ENCODE data around the gene WDR90. TPM values are rescaled to one million over a fixed set of nuclear protein-coding genes. Genes with fewer than 3 reads are reported as not detected.

Gene WDR90
- total and polyA plus RNA-seq, 2 of the 13 experiments (the other 11 are each of a cell fraction or from before 2014, with no cell fraction given): 14.9 to 28.9 TPM

DNA sequence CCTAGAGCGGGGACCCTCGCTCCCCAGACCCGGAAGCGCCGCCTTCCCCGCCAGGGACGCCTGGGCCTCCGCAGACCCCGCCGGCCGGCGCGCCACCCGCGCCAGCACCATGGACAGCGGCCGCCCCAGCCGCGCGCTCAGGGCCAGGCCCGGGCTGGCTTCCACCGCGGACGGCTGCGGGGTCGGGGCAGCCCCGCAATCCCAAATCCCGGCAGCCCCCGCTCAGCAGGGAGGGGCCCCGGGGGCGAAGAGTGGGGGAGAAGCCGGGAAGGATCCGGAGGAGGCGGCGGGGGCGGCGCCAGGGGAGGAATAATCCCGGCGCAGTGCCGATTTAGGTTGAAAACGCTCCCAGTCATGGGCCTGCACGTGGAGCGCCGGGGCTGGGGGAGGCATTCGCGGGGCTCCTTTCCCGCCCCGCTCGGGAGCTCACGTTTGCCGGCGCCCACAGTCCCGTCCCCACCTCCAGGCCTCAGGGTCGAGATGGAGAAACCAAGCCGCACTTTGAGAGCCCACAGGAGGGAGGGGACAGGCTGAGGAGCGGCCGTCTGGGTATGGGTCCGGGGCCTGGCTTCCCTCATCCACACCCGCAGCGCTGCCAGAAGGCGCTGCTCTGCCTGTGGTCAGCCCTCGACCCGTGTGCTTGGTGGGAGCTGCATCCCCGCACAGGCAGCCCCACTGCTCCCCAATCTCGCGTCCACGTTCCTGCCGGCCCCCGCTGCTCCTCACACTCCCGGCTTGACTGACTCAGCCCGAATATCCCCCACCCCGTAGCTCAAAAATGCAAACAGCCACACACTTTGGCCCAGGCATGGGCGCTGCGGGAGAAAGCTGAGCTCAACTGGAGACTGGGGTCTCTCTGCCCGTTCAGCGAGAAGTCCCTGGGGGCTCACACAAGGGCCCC, 51.8 kb downstream of the WDR90 start (continued):
- TF ChIP-seq, protein P1, sequence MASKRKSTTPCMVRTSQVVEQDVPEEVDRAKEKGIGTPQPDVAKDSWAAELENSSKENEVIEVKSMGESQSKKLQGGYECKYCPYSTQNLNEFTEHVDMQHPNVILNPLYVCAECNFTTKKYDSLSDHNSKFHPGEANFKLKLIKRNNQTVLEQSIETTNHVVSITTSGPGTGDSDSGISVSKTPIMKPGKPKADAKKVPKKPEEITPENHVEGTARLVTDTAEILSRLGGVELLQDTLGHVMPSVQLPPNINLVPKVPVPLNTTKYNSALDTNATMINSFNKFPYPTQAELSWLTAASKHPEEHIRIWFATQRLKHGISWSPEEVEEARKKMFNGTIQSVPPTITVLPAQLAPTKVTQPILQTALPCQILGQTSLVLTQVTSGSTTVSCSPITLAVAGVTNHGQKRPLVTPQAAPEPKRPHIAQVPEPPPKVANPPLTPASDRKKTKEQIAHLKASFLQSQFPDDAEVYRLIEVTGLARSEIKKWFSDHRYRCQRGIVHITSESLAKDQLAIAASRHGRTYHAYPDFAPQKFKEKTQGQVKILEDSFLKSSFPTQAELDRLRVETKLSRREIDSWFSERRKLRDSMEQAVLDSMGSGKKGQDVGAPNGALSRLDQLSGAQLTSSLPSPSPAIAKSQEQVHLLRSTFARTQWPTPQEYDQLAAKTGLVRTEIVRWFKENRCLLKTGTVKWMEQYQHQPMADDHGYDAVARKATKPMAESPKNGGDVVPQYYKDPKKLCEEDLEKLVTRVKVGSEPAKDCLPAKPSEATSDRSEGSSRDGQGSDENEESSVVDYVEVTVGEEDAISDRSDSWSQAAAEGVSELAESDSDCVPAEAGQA (IDR thresholded peaks at IDR 0.05; ENCODE audit: low read depth): no peak
- TF ChIP-seq, protein P1 (CRISPR knock-in tag; IDR thresholded peaks at IDR 0.05; ENCODE audit: borderline replicate concordance): peak; percentile 91; the same call in 1 of the 2 replicates
- TF ChIP-seq ZNF282 (IDR thresholded peaks at IDR 0.05; ENCODE audit: partially characterized antibody) (no peak), ZNF143 (CRISPR knock-in tag; IDR thresholded peaks at IDR 0.05) (no peak), IRX3 (CRISPR knock-in tag; IDR thresholded peaks at IDR 0.05; ENCODE audit: borderline replicate concordance, low read depth) (peak; percentile 94), RXRB (CRISPR knock-in tag; IDR thresholded peaks at IDR 0.05; ENCODE audit: borderline replicate concordance) (no peak), TAF15 (IDR thresholded peaks at IDR 0.05; ENCODE audit: low read depth, low read length, poor library complexity, severe bottlenecking) (no peak), FOXO1 (CRISPR knock-in tag; IDR thresholded peaks at IDR 0.05) (no peak), THAP8 (CRISPR knock-in tag; IDR thresholded peaks at IDR 0.05; ENCODE audit: borderline replicate concordance) (no peak), IKZF4 (CRISPR knock-in tag; IDR thresholded peaks at IDR 0.05; ENCODE audit: borderline replicate concordance, low read depth, not compliant biosample characterization) (peak; percentile 97), ZKSCAN5 (CRISPR knock-in tag; IDR thresholded peaks at IDR 0.05) (no peak), MTF1 (CRISPR knock-in tag; IDR thresholded peaks at IDR 0.05) (peak; percentile 84; the same call in 1 of the 2 replicates), CEBPB (IDR thresholded peaks at IDR 0.05; ENCODE audit: borderline replicate concordance, low read depth, low read length) (no peak), ZNF337 (CRISPR knock-in tag; IDR thresholded peaks at IDR 0.05; ENCODE audit: borderline replicate concordance, low read depth) (no peak), ZNF335 (CRISPR knock-in tag; IDR thresholded peaks at IDR 0.05) (no peak), ZNF891 (CRISPR knock-in tag; IDR thresholded peaks at IDR 0.05) (no peak; the same call in 1 of the 2 replicates), ZNF264 (CRISPR knock-in tag; IDR thresholded peaks at IDR 0.05) (no peak)
- TF ChIP-seq, protein P2, sequence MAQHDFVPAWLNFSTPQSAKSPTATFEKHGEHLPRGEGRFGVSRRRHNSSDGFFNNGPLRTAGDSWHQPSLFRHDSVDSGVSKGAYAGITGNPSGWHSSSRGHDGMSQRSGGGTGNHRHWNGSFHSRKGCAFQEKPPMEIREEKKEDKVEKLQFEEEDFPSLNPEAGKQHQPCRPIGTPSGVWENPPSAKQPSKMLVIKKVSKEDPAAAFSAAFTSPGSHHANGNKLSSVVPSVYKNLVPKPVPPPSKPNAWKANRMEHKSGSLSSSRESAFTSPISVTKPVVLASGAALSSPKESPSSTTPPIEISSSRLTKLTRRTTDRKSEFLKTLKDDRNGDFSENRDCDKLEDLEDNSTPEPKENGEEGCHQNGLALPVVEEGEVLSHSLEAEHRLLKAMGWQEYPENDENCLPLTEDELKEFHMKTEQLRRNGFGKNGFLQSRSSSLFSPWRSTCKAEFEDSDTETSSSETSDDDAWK (CRISPR knock-in tag; IDR thresholded peaks at IDR 0.05): no peak
- TF ChIP-seq, protein P3, sequence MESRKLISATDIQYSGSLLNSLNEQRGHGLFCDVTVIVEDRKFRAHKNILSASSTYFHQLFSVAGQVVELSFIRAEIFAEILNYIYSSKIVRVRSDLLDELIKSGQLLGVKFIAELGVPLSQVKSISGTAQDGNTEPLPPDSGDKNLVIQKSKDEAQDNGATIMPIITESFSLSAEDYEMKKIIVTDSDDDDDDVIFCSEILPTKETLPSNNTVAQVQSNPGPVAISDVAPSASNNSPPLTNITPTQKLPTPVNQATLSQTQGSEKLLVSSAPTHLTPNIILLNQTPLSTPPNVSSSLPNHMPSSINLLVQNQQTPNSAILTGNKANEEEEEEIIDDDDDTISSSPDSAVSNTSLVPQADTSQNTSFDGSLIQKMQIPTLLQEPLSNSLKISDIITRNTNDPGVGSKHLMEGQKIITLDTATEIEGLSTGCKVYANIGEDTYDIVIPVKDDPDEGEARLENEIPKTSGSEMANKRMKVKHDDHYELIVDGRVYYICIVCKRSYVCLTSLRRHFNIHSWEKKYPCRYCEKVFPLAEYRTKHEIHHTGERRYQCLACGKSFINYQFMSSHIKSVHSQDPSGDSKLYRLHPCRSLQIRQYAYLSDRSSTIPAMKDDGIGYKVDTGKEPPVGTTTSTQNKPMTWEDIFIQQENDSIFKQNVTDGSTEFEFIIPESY (CRISPR knock-in tag; IDR thresholded peaks at IDR 0.05): no peak
